H9 (cell line): ENCODE measurements around the gene ST6GALNAC3. TPM values are rescaled to one million over a fixed set of nuclear protein-coding genes. Genes with fewer than 3 reads are reported as not detected.

ENCODE experiments used
- DNase-seq: peaks from one replicate; pipeline ENCODE4 v3.0.0-alpha.2; 2017
- H2AFZ ChIP-seq: one replicate; pipeline ENCODE4 v1.6.1; 2013; ENCODE audit warnings: mild to moderate bottlenecking, low read length, control low read depth, moderate library complexity
- H2AK5ac ChIP-seq: 2 replicates; pipeline ENCODE4 v1.6.1; 2013; ENCODE audit warnings: low read length, control low read depth, mixed read lengths; ENCODE audit not compliant: insufficient read length
- H2BK120ac ChIP-seq: one replicate; pipeline ENCODE4 v1.6.1; 2013; ENCODE audit warnings: low read depth, mild to moderate bottlenecking, low read length, control low read depth, inconsistent platforms; ENCODE audit not compliant: poor library complexity, severe bottlenecking
- H2BK12ac ChIP-seq: 2 replicates; pipeline ENCODE4 v1.6.1; 2013; ENCODE audit warnings: low read length, control low read depth, mixed read lengths, low read depth; ENCODE audit not compliant: insufficient read length
- H2BK15ac ChIP-seq: 2 replicates; pipeline ENCODE4 v1.6.1; 2013; ENCODE audit warnings: low read depth, low read length, control low read depth
- H2BK20ac ChIP-seq: one replicate; pipeline ENCODE4 v1.6.1; 2013; ENCODE audit warnings: low read depth, mild to moderate bottlenecking, low read length, control low read depth, inconsistent platforms; ENCODE audit not compliant: poor library complexity, severe bottlenecking
- H2BK5ac ChIP-seq: 2 replicates; pipeline ENCODE4 v1.6.1; 2013; ENCODE audit warnings: low read length, control low read depth, mixed read lengths; ENCODE audit not compliant: insufficient read length
- H3K14ac ChIP-seq: 2 replicates; pipeline ENCODE4 v1.6.1; 2013; ENCODE audit warnings: low read length, control low read depth; ENCODE audit not compliant: insufficient read depth
- H3K18ac ChIP-seq: 2 replicates; pipeline ENCODE4 v1.6.1; 2013; ENCODE audit warnings: low read depth, mild to moderate bottlenecking, mixed read lengths, low read length, control low read depth; ENCODE audit not compliant: insufficient read length
- H3K23ac ChIP-seq: 2 replicates; pipeline ENCODE4 v1.6.1; 2013; ENCODE audit warnings: low read length, control low read depth, mixed read lengths, low read depth; ENCODE audit not compliant: insufficient read length
- H3K23me2 ChIP-seq: 2 replicates; pipeline ENCODE4 v1.6.1; 2013; ENCODE audit warnings: low read depth, mild to moderate bottlenecking, mixed read lengths, low read length, control low read depth; ENCODE audit not compliant: insufficient read length, poor library complexity, severe bottlenecking
- H3K27ac ChIP-seq: 2 replicates; pipeline ENCODE4 v1.5.1; 2013; ENCODE audit warnings: low read length, control low read depth, mixed read lengths, low read depth; ENCODE audit not compliant: insufficient read length
- H3K27me3 ChIP-seq: 2 replicates; pipeline ENCODE4 v1.6.1; 2013; ENCODE audit warnings: low read length, control low read depth, inconsistent platforms; ENCODE audit not compliant: insufficient read depth
- H3K4ac ChIP-seq: 2 replicates; pipeline ENCODE4 v1.6.1; 2013; ENCODE audit warnings: low read depth, mild to moderate bottlenecking, control low read depth, inconsistent platforms, low read length, moderate library complexity
- H3K4me1 ChIP-seq: 2 replicates; pipeline ENCODE4 v1.6.1; 2013; ENCODE audit warnings: low read length, control low read depth, inconsistent platforms; ENCODE audit not compliant: insufficient read depth
- H3K4me2 ChIP-seq: 2 replicates; pipeline ENCODE4 v1.6.1; 2013; ENCODE audit warnings: low read length, control low read depth, mixed read lengths; ENCODE audit not compliant: insufficient read length, insufficient read depth
- H3K56ac ChIP-seq: 2 replicates; pipeline ENCODE4 v1.6.1; 2013; ENCODE audit warnings: low read depth, mild to moderate bottlenecking, mixed read lengths, low read length, control low read depth; ENCODE audit not compliant: insufficient read length
- H3K79me1 ChIP-seq: 2 replicates; pipeline ENCODE4 v1.6.1; 2013; ENCODE audit warnings: low read depth, mild to moderate bottlenecking, moderate library complexity, low read length, control low read depth, inconsistent platforms; ENCODE audit not compliant: insufficient read depth, poor library complexity, severe bottlenecking
- H3K79me2 ChIP-seq: 2 replicates; pipeline ENCODE4 v1.6.1; 2013; ENCODE audit warnings: low read length, control low read depth, inconsistent platforms; ENCODE audit not compliant: insufficient read depth
- H3K9ac ChIP-seq: 2 replicates; pipeline ENCODE4 v1.6.1; 2013; ENCODE audit warnings: low read length, control low read depth, mixed read lengths; ENCODE audit not compliant: insufficient read length; ENCODE audit errors: extremely low read depth
- H3K9me3 ChIP-seq: one replicate; pipeline ENCODE4 v1.6.1; 2013; ENCODE audit warnings: low read depth, low read length, inconsistent platforms; ENCODE audit not compliant: control insufficient read depth
- H3T11ph ChIP-seq: one replicate; pipeline ENCODE4 v1.6.1; 2013; ENCODE audit warnings: mild to moderate bottlenecking, low read length, control low read depth, inconsistent platforms
- H4K20me1 ChIP-seq: one replicate; pipeline ENCODE4 v1.6.1; 2013; ENCODE audit not compliant: control insufficient read depth, insufficient read length, insufficient read depth
- H4K5ac ChIP-seq: 2 replicates; pipeline ENCODE4 v1.6.1; 2013; ENCODE audit warnings: low read depth, mild to moderate bottlenecking, mixed read lengths, low read length, control low read depth; ENCODE audit not compliant: insufficient read length
- H4K8ac ChIP-seq: replicated peaks from 2 replicates; pipeline ENCODE4 v1.6.1; 2013; ENCODE audit warnings: low read length, control low read depth, mixed read lengths, low read depth; ENCODE audit not compliant: insufficient read length
- H4K91ac ChIP-seq: 2 replicates; pipeline ENCODE4 v1.6.1; 2013; ENCODE audit warnings: low read depth, mild to moderate bottlenecking, moderate library complexity, mixed read lengths, low read length, control low read depth; ENCODE audit not compliant: insufficient read length
- H3K27ac Mint-ChIP-seq, 3 experiments: 2 replicates in 2 of 3; 3 replicates in 1 of 3; pipeline ENCODE4 v1.8.0; 2020 to 2021; ENCODE audit warnings: mixed read lengths in 3 of 3, mild to moderate bottlenecking in 1 of 3, moderate library complexity in 1 of 3
- H3K27me3 Mint-ChIP-seq: 2 replicates; pipeline ENCODE4 v1.8.0; 2021; ENCODE audit warnings: low read depth, mild to moderate bottlenecking, moderate library complexity, mixed read lengths
- H3K36me3 Mint-ChIP-seq, 3 experiments: 2 replicates in 2 of 3; 3 replicates in 1 of 3; pipeline ENCODE4 v1.8.0; 2020 to 2021; ENCODE audit warnings: low read depth in 3 of 3, mixed read lengths in 3 of 3; ENCODE audit not compliant: insufficient read depth in 1 of 3
- H3K4me1 Mint-ChIP-seq, 2 experiments: 2 replicates each; pipeline ENCODE4 v1.8.0; 2020; ENCODE audit warnings: mixed read lengths in 2 of 2
- H3K4me3 Mint-ChIP-seq, 2 experiments: 2 replicates in 1 of 2; 3 replicates in 1 of 2; pipeline ENCODE4 v1.8.0; 2020 to 2021; ENCODE audit warnings: mild to moderate bottlenecking in 2 of 2, mixed read lengths in 2 of 2, moderate library complexity in 1 of 2
- H3K9me3 Mint-ChIP-seq, 2 experiments: 2 replicates in 1 of 2; 3 replicates in 1 of 2; pipeline ENCODE4 v1.8.0; 2020; ENCODE audit warnings: mild to moderate bottlenecking in 2 of 2, mixed read lengths in 2 of 2, moderate library complexity in 1 of 2
- WGBS: extraction: QIAGEN DNeasy Blood & Tissue Kit; methylation state at CpG from one replicate; pipeline ENCODE4 v1.1.7; 2013; ENCODE audit warnings: missing lambda C conversion rate, low lambda C conversion rate, mixed read lengths; ENCODE audit not compliant: insufficient read length; ENCODE audit errors: extremely low coverage; 5-methylcytosine and 5-hydroxymethylcytosine counted together
- total RNA-seq: library from RNA; stranded (reverse); gene quantifications from 2 replicates; pipeline ENCODE4 v1.2.1, GENCODE V29; 2021
- TF ChIP-seq, protein P1 (sequence below): fragments of 200-600 bp; sonication (generic); conservative IDR thresholded peaks from 3 replicates; pipeline ENCODE4 v1.8.0; 2021; ENCODE audit warnings: antibody characterized with exemption, mild to moderate bottlenecking

The ST6GALNAC3 gene
- total RNA-seq, 1 experiment from 2014 or later = 11.2 TPM

- Mint-ChIP-seq H3K36me3 (0 out of 7 replicates have a peak, but pooled peaks cover 0 to 2% (median 0%) of the 10 kb centered on the region in 3 experiments), H3K4me3 (no peak overlapping the region), H3K27me3 (no peaks in the 10 kb centered on the region), H3K4me1 (peaks cover 50 to 52% of the 10 kb centered on the region in 2 experiments), H3K27ac (no peak overlapping the region; a peak in 2 of 7 replicates), H3K9me3 (no peaks in the 10 kb centered on the region)
- Histone ChIP-seq H3K4me1 (peaks cover 4% of the 10 kb centered on the region; the same call in 1 of the 2 replicates), H2BK120ac (no peak overlapping the region), H3K4me2 (no peak overlapping the region), H3K4ac (no peak overlapping the region), H3K14ac (no peak overlapping the region), H3K23ac (no peak overlapping the region), H3K9me3 (no peaks in the 10 kb centered on the region), H3K23me2 (no peaks in the 10 kb centered on the region), H2BK15ac (no peak overlapping the region), H3K18ac (no peak overlapping the region), H3K79me2 (no peaks in the 10 kb centered on the region), H2AFZ (no peak overlapping the region), H2BK5ac (no peak overlapping the region), H4K20me1 (no peaks in the 10 kb centered on the region), H4K91ac (no peak overlapping the region), H3K56ac (no peak overlapping the region), H3K79me1 (no peaks in the 10 kb centered on the region), H3T11ph (no peak overlapping the region), H2BK20ac (no peak overlapping the region), H4K5ac (no peak overlapping the region), H3K27me3 (no peaks in the 10 kb centered on the region), H2BK12ac (no peak overlapping the region), H2AK5ac (no peak overlapping the region), H3K27ac (no peak overlapping the region), H3K9ac (no peak overlapping the region), H4K8ac (no peak overlapping the region)
- TF ChIP-seq, protein P1, sequence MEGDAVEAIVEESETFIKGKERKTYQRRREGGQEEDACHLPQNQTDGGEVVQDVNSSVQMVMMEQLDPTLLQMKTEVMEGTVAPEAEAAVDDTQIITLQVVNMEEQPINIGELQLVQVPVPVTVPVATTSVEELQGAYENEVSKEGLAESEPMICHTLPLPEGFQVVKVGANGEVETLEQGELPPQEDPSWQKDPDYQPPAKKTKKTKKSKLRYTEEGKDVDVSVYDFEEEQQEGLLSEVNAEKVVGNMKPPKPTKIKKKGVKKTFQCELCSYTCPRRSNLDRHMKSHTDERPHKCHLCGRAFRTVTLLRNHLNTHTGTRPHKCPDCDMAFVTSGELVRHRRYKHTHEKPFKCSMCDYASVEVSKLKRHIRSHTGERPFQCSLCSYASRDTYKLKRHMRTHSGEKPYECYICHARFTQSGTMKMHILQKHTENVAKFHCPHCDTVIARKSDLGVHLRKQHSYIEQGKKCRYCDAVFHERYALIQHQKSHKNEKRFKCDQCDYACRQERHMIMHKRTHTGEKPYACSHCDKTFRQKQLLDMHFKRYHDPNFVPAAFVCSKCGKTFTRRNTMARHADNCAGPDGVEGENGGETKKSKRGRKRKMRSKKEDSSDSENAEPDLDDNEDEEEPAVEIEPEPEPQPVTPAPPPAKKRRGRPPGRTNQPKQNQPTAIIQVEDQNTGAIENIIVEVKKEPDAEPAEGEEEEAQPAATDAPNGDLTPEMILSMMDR = no peak
- no peak for DNase-seq
- WGBS = no CpG with 5 or more reads among the region's 3 CpGs
Observed at GRCh38 chr1:76299036-76299435, 224.5 kb downstream of the ST6GALNAC3 start.
